SK-N-SH treated with all-trans-retinoic acid at 6 μM for 48 hours (cell line): ENCODE results near the gene ARHGAP9.

Source experiments
- GLIS3 ChIP-seq: fragments of 250-450 bp; sonication (Bioruptor Pico); IDR thresholded peaks from 2 replicates; pipeline ENCODE4 v1.5.0; 2020; ENCODE audit warnings: mild to moderate bottlenecking, moderate library complexity
- ISL1 ChIP-seq: fragments of 250-450 bp; sonication (Bioruptor Pico); IDR thresholded peaks from 2 replicates; pipeline ENCODE4 v2.1.2; 2022; ENCODE audit warnings: mild to moderate bottlenecking, moderate library complexity
- PPARA ChIP-seq: fragments of 250-450 bp; sonication (Bioruptor Pico); IDR thresholded peaks from 2 replicates; pipeline ENCODE4 v1.5.0; 2020; ENCODE audit warnings: mild to moderate bottlenecking, borderline replicate concordance
- RARB ChIP-seq: fragments of 250-450 bp; sonication (Bioruptor Pico); IDR thresholded peaks from 2 replicates; pipeline ENCODE4 v1.8.0; 2021; ENCODE audit warnings: mild to moderate bottlenecking, moderate library complexity
- TCF4 ChIP-seq: fragments of 250-450 bp; sonication (Bioruptor Pico); IDR thresholded peaks from 2 replicates; pipeline ENCODE4 v1.8.0; 2021; ENCODE audit warnings: mild to moderate bottlenecking, moderate library complexity, borderline replicate concordance
- TOX ChIP-seq: fragments of 250-450 bp; sonication (Bioruptor Pico); IDR thresholded peaks from 2 replicates; pipeline ENCODE4 v1.8.0; 2021; ENCODE audit warnings: mild to moderate bottlenecking, moderate library complexity, borderline replicate concordance
- ZFP3 ChIP-seq: fragments of 250-450 bp; sonication (Bioruptor Pico); IDR thresholded peaks from 2 replicates; pipeline ENCODE4 v1.5.0; 2020; ENCODE audit warnings: mild to moderate bottlenecking, moderate library complexity
- ZNF8 ChIP-seq: fragments of 450-650 bp; formaldehyde crosslinking; IDR thresholded peaks from 2 replicates; pipeline ENCODE4 v1.5.0; 2020; ENCODE audit warnings: mild to moderate bottlenecking, moderate library complexity
- TF ChIP-seq, protein P1 (sequence below): fragments of 250-450 bp; sonication (Bioruptor Pico); IDR thresholded peaks from 2 replicates; pipeline ENCODE4 v1.5.0; 2020; ENCODE audit warnings: mild to moderate bottlenecking, moderate library complexity
- TF ChIP-seq, protein P2 (sequence below): fragments of 250-450 bp; sonication (Bioruptor Pico); IDR thresholded peaks from 2 replicates; pipeline ENCODE4 v1.5.1; 2021; ENCODE audit warnings: mild to moderate bottlenecking, moderate library complexity
- TF ChIP-seq, protein P3 (sequence below): fragments of 250-450 bp; sonication (Bioruptor Pico); IDR thresholded peaks from 2 replicates; pipeline ENCODE4 v1.8.0; 2020; ENCODE audit warnings: mild to moderate bottlenecking, moderate library complexity, borderline replicate concordance
- TF ChIP-seq, protein P4 (sequence below): fragments of 250-450 bp; sonication (Bioruptor Pico); IDR thresholded peaks from 2 replicates; pipeline ENCODE4 v1.5.1; 2020; ENCODE audit warnings: low read depth, mild to moderate bottlenecking, moderate library complexity

DNA sequence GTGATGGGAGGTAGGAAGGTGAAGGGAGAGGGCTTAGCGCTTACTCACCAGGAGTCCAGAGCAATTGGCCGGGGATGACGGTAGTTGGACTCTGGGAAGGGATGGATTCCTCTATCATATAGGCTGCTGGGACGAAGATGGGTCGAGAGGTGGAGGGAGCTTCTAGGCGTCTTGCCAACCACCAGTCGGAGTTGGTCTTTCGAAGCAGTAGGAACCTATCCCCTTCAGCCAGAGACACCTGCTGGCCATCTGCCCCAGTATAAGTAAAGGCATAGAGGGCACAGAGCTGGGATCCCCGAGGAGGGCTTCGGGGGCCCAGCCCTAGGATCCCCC is 657 bp downstream of the ARHGAP9 start:
- TF ChIP-seq ZNF8 (CRISPR knock-in tag) (no peak), GLIS3 (CRISPR knock-in tag) (no peak), ISL1 (CRISPR knock-in tag) (no peak), RARB (no peak), ZFP3 (CRISPR knock-in tag) (no peak), PPARA (CRISPR knock-in tag) (no peak), TCF4 (CRISPR knock-in tag) (no peak), TOX (CRISPR knock-in tag) (no peak)
- TF ChIP-seq, protein P1, sequence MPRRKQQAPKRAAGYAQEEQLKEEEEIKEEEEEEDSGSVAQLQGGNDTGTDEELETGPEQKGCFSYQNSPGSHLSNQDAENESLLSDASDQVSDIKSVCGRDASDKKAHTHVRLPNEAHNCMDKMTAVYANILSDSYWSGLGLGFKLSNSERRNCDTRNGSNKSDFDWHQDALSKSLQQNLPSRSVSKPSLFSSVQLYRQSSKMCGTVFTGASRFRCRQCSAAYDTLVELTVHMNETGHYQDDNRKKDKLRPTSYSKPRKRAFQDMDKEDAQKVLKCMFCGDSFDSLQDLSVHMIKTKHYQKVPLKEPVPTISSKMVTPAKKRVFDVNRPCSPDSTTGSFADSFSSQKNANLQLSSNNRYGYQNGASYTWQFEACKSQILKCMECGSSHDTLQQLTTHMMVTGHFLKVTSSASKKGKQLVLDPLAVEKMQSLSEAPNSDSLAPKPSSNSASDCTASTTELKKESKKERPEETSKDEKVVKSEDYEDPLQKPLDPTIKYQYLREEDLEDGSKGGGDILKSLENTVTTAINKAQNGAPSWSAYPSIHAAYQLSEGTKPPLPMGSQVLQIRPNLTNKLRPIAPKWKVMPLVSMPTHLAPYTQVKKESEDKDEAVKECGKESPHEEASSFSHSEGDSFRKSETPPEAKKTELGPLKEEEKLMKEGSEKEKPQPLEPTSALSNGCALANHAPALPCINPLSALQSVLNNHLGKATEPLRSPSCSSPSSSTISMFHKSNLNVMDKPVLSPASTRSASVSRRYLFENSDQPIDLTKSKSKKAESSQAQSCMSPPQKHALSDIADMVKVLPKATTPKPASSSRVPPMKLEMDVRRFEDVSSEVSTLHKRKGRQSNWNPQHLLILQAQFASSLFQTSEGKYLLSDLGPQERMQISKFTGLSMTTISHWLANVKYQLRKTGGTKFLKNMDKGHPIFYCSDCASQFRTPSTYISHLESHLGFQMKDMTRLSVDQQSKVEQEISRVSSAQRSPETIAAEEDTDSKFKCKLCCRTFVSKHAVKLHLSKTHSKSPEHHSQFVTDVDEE (CRISPR knock-in tag), result no peak
- TF ChIP-seq, protein P2, sequence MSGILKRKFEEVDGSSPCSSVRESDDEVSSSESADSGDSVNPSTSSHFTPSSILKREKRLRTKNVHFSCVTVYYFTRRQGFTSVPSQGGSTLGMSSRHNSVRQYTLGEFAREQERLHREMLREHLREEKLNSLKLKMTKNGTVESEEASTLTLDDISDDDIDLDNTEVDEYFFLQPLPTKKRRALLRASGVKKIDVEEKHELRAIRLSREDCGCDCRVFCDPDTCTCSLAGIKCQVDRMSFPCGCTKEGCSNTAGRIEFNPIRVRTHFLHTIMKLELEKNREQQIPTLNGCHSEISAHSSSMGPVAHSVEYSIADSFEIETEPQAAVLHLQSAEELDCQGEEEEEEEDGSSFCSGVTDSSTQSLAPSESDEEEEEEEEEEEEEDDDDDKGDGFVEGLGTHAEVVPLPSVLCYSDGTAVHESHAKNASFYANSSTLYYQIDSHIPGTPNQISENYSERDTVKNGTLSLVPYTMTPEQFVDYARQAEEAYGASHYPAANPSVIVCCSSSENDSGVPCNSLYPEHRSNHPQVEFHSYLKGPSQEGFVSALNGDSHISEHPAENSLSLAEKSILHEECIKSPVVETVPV (CRISPR knock-in tag), result no peak
- TF ChIP-seq, protein P3, sequence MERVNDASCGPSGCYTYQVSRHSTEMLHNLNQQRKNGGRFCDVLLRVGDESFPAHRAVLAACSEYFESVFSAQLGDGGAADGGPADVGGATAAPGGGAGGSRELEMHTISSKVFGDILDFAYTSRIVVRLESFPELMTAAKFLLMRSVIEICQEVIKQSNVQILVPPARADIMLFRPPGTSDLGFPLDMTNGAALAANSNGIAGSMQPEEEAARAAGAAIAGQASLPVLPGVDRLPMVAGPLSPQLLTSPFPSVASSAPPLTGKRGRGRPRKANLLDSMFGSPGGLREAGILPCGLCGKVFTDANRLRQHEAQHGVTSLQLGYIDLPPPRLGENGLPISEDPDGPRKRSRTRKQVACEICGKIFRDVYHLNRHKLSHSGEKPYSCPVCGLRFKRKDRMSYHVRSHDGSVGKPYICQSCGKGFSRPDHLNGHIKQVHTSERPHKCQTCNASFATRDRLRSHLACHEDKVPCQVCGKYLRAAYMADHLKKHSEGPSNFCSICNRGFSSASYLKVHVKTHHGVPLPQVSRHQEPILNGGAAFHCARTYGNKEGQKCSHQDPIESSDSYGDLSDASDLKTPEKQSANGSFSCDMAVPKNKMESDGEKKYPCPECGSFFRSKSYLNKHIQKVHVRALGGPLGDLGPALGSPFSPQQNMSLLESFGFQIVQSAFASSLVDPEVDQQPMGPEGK (CRISPR knock-in tag), result no peak
- TF ChIP-seq, protein P4, sequence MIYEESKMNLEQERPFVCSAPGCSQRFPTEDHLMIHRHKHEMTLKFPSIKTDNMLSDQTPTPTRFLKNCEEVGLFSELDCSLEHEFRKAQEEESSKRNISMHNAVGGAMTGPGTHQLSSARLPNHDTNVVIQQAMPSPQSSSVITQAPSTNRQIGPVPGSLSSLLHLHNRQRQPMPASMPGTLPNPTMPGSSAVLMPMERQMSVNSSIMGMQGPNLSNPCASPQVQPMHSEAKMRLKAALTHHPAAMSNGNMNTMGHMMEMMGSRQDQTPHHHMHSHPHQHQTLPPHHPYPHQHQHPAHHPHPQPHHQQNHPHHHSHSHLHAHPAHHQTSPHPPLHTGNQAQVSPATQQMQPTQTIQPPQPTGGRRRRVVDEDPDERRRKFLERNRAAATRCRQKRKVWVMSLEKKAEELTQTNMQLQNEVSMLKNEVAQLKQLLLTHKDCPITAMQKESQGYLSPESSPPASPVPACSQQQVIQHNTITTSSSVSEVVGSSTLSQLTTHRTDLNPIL (CRISPR knock-in tag), result no peak
